PFSK-1 (cell line): ENCODE data around the gene RBBP9.

Experiments used
- FOXP2 ChIP-seq: optimal IDR thresholded peaks from 2 replicates; pipeline ENCODE3; 2011; ENCODE audit warnings: borderline replicate concordance, control low read depth, inconsistent platforms; ENCODE audit not compliant: insufficient read depth; ENCODE audit errors: extremely low read length, extremely low read depth
- POLR2AphosphoS5 ChIP-seq: IDR thresholded peaks from 2 replicates; pipeline ENCODE4 v1.6.1; 2012; ENCODE audit warnings: low read depth, mild to moderate bottlenecking, control low read depth, low read length, moderate library complexity
- SIN3A ChIP-seq: IDR thresholded peaks from 2 replicates; pipeline ENCODE4 v1.6.1; 2012; ENCODE audit warnings: mild to moderate bottlenecking, low read length, moderate library complexity, borderline replicate concordance; ENCODE audit not compliant: insufficient read depth
- TAF1 ChIP-seq: IDR thresholded peaks from 2 replicates; pipeline ENCODE4 v1.6.1; 2012; ENCODE audit warnings: low read length, control low read depth, borderline replicate concordance; ENCODE audit not compliant: insufficient read depth
- TF ChIP-seq, protein P1 (sequence below), 2 experiments: IDR thresholded peaks; 2 replicates each; pipeline versions ENCODE4 v1.6.1 to v1.8.0; 2011 to 2012; ENCODE audit warnings: low read depth in 2 of 2, low read length in 2 of 2, control low read depth in 1 of 2, inconsistent platforms in 1 of 2, mild to moderate bottlenecking in 1 of 2, moderate library complexity in 1 of 2; ENCODE audit not compliant: insufficient read depth in 1 of 2

DNA sequence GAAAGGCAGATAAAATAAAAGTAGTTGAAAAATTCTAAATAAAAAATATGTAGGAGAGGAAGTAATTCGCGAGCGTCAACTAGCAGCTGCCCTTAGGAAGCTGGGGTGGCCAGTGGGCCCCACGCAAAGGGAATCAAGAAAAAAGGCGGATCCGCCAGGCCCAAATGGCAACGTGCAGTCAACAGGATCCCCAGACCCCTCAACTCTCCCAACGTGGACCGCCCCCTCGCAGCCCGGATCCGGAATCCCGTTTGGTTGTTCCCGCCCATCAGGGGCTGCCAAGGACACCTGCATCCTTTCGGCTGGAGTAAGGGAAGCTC, 30.5 kb downstream of the RBBP9 start:
- TF ChIP-seq FOXP2 (no peak), TAF1 (no peak), POLR2AphosphoS5 (peak; percentile 26; the same call in 1 of the 2 replicates), SIN3A (no peak)
- TF ChIP-seq, protein P1, sequence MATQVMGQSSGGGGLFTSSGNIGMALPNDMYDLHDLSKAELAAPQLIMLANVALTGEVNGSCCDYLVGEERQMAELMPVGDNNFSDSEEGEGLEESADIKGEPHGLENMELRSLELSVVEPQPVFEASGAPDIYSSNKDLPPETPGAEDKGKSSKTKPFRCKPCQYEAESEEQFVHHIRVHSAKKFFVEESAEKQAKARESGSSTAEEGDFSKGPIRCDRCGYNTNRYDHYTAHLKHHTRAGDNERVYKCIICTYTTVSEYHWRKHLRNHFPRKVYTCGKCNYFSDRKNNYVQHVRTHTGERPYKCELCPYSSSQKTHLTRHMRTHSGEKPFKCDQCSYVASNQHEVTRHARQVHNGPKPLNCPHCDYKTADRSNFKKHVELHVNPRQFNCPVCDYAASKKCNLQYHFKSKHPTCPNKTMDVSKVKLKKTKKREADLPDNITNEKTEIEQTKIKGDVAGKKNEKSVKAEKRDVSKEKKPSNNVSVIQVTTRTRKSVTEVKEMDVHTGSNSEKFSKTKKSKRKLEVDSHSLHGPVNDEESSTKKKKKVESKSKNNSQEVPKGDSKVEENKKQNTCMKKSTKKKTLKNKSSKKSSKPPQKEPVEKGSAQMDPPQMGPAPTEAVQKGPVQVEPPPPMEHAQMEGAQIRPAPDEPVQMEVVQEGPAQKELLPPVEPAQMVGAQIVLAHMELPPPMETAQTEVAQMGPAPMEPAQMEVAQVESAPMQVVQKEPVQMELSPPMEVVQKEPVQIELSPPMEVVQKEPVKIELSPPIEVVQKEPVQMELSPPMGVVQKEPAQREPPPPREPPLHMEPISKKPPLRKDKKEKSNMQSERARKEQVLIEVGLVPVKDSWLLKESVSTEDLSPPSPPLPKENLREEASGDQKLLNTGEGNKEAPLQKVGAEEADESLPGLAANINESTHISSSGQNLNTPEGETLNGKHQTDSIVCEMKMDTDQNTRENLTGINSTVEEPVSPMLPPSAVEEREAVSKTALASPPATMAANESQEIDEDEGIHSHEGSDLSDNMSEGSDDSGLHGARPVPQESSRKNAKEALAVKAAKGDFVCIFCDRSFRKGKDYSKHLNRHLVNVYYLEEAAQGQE (IDR thresholded peaks at IDR 0.05; ENCODE audit: insufficient read depth in 1 of 2, low read depth in 2 of 2, low read length in 2 of 2), result no peak
